Measurements from ENCODE around the gene NDUFAF5. TPM values are rescaled to one million over a fixed set of nuclear protein-coding genes. Genes with fewer than 3 reads are reported as not detected.

NDUFAF5 gene
- total RNA-seq, 1 experiment from 2014 or later: 22.3 TPM

- Histone ChIP-seq H4K20me1 (ENCODE audit: insufficient read depth) (no peaks in the 10 kb centered on the region), H3K4me3 (peak overlapping the region; percentile 98), H3K4me2 (peak overlapping the region; percentile 96), H3K36me3 (ENCODE audit: low read depth) (peaks cover 38% of the 10 kb centered on the region), H2AFZ (peak overlapping the region; percentile 97), H3K9me3 (ENCODE audit: insufficient read depth, low read depth) (no peaks in the 10 kb centered on the region), H3K4me1 (replicated peaks; ENCODE audit: insufficient read depth) (peaks cover 23% of the 10 kb centered on the region), H3K27ac (peak overlapping the region; percentile 76), H3F3A (ENCODE audit: insufficient read depth, low read depth) (peaks cover 4% of the 10 kb centered on the region; the same call in 1 of the 2 replicates), H3K79me2 (ENCODE audit: low read depth) (peaks cover 56% of the 10 kb centered on the region), H3K9me2 (ENCODE audit: insufficient read depth) (no peaks in the 10 kb centered on the region), H3K27me3 (ENCODE audit: insufficient read depth, low read depth) (no peaks in the 10 kb centered on the region)
- ChIA-PET POLR2A (ENCODE audit: unreplicated experiment) (interaction anchor here (0.5 to 0.7 kb wide), 4 partner anchors 123 to 494 kb away, joined by 3 to 5 read pairs (median 4); no protein-coding TSS in a partner anchor), CTCF (interaction anchor here (0.7 kb wide), 1 partner anchor 28 kb away, joined by 19 read pairs; no protein-coding TSS in a partner anchor)
- TF ChIP-seq CTCF (conservative IDR thresholded peaks at IDR 0.05) (no peak), EZH2 (IDR thresholded peaks at IDR 0.05; ENCODE audit: low read depth) (no peak)
- intact Hi-C loops (cut with micrococcal nuclease; ENCODE audit: unreplicated experiment): no loop called here
- BruUV-seq (replicated peaks): no TSS peak
- DNase-seq: no peak
Measured at GRCh38 chr20:13784271-13784892, 446 bp upstream of the NDUFAF5 start.

DNA sequence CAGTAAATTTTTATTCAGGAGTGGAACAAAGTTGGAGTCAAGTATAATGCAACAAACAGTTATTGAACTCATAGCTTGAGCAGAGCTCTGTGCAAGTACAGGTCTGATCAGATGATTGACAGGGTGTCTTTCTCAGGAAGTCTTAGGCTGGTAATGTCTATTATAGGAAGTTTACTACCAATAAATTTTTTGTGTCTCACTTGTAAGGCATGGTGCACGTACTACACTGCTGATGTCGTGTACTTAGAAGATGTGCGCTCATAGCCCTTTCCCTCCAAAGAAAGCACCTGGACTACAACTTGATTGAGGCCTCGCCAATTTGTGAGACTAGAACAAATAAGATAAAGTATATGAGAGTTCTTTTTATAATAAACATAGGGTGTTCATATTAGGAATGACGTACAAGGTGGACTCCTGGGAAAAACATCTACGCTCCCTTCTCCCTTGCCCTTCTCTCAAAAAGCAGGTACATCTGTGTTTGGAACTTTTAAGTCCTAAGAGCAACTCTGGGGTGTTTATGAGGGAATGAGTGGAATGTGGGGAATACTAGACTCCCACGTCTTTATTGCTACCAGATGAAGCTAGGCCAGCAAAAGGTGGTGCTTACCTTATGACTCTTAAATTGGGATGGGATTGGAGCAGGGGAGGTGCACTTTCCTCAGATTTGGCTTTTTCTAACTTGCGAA lies 1.5 kb downstream of the NDUFAF5 start:
- Histone ChIP-seq H3K27ac (no peak overlapping the region), H4K20me1 (ENCODE audit: insufficient read depth) (no peaks in the 10 kb centered on the region; the same call in 1 of the 2 replicates), H3K9me3 (ENCODE audit: insufficient read depth, low read depth) (no peaks in the 10 kb centered on the region), H3K36me3 (ENCODE audit: low read depth) (peaks cover 32% of the 10 kb centered on the region; the same call in 1 of the 2 replicates), H3K4me2 (peak overlapping the region; percentile 96), H2AFZ (no peak overlapping the region), H3K9me2 (ENCODE audit: insufficient read depth) (no peaks in the 10 kb centered on the region), H3K4me3 (peak overlapping the region; percentile 98), H3K79me2 (ENCODE audit: low read depth) (peaks cover 52% of the 10 kb centered on the region), H3K4me1 (replicated peaks; ENCODE audit: insufficient read depth) (peaks cover 23% of the 10 kb centered on the region), H3F3A (ENCODE audit: insufficient read depth, low read depth) (peaks cover 4% of the 10 kb centered on the region; the same call in 1 of the 2 replicates), H3K27me3 (ENCODE audit: insufficient read depth, low read depth) (no peaks in the 10 kb centered on the region)
- no peak for TF ChIP-seq CTCF (conservative IDR thresholded peaks at IDR 0.05)
- TF ChIP-seq EZH2 (IDR thresholded peaks at IDR 0.05; ENCODE audit: low read depth): no peak
- POLR2A ChIA-PET (ENCODE audit: unreplicated experiment): interaction anchor here (0.6 kb wide), 1 partner anchor 717 kb away, joined by 3 read pairs; no protein-coding TSS in a partner anchor
- CTCF ChIA-PET: no interaction called here
- no TSS peak for BruUV-seq (replicated peaks)
- intact Hi-C loops (cut with micrococcal nuclease; ENCODE audit: unreplicated experiment): no loop called here
- DNase-seq: no peak

- H3K27me3 ChIP-seq (ENCODE audit: insufficient read depth, low read depth): no peaks in the 10 kb centered on the region
- H3K4me3 ChIP-seq: no peak overlapping the region
- no peaks in the 10 kb centered on the region for H3K9me3 ChIP-seq (ENCODE audit: insufficient read depth, low read depth)
- no TSS peak for BruUV-seq (replicated peaks)
- H3K79me2 ChIP-seq (ENCODE audit: low read depth): peaks cover 41% of the 10 kb centered on the region
- no peaks in the 10 kb centered on the region for H3K9me2 ChIP-seq (ENCODE audit: insufficient read depth)
- intact Hi-C loops (cut with micrococcal nuclease; ENCODE audit: unreplicated experiment): loop anchor here (1.0 kb wide), 1 partner anchor 863 kb away; no protein-coding TSS in a partner anchor
- peaks cover 4% of the 10 kb centered on the region; the same call in 1 of the 2 replicates for H3F3A ChIP-seq (ENCODE audit: insufficient read depth, low read depth)
- no peak overlapping the region for H3K4me2 ChIP-seq
- peak; percentile 66 for TF ChIP-seq CTCF (conservative IDR thresholded peaks at IDR 0.05)
- TF ChIP-seq EZH2 (IDR thresholded peaks at IDR 0.05; ENCODE audit: low read depth): no peak
- H2AFZ ChIP-seq: no peak overlapping the region
- DNase-seq: peak; percentile 34 to 53
- POLR2A ChIA-PET (ENCODE audit: unreplicated experiment): interaction anchor here (0.5 to 0.6 kb wide), 2 partner anchors 11 to 769 kb away, joined by 5 read pairs; no protein-coding TSS in a partner anchor
- H3K27ac ChIP-seq: no peak overlapping the region
- peaks cover 15% of the 10 kb centered on the region; the same call in 1 of the 2 replicates for H3K36me3 ChIP-seq (ENCODE audit: low read depth)
- H3K4me1 ChIP-seq (replicated peaks; ENCODE audit: insufficient read depth): peaks cover 21% of the 10 kb centered on the region
- no peaks in the 10 kb centered on the region; the same call in 1 of the 2 replicates for H4K20me1 ChIP-seq (ENCODE audit: insufficient read depth)
- CTCF ChIA-PET: interaction anchor here (0.5 to 1.0 kb wide), 4 partner anchors 17 to 818 kb away, joined by 3 to 11 read pairs (median 4); no protein-coding TSS in a partner anchor
Measured at GRCh38 chr20:13788167-13788834, 3.5 kb downstream of the NDUFAF5 start.

All from PC-9 (cell line).